Fibroblast of the conjunctiva (primary cell): ENCODE data around the gene DDAH2.

ENCODE experiments used
- DNase-seq: peaks from one replicate; pipeline ENCODE4 v3.0.0-alpha.2; 2010; ENCODE audit warnings: low read depth

DDAH2 gene

GRCh38 chr6:31761343-31761742 is 32.2 kb upstream of the DDAH2 start:
- no peak for DNase-seq

GRCh38 chr6:31760790-31761189 is 31.7 kb upstream of the DDAH2 start:
- no peak for DNase-seq

GRCh38 chr6:31758281-31758680 is 29.2 kb upstream of the DDAH2 start:
- DNase-seq, result no peak

- no peak for DNase-seq
These were observed 23.7 kb upstream of the DDAH2 start for GRCh38 chr6:31752739-31753319.

- no peak for DNase-seq
These were observed 21.4 kb upstream of the DDAH2 start for GRCh38 chr6:31750411-31751022.

GRCh38 chr6:31749301-31750036 is 20.4 kb upstream of the DDAH2 start:
- DNase-seq, result no peak

GRCh38 chr6:31744422-31744821 is 15.3 kb upstream of the DDAH2 start:
- DNase-seq, result no peak

GRCh38 chr6:31742894-31743293 is 13.8 kb upstream of the DDAH2 start:
- DNase-seq, result no peak

- DNase-seq, result no peak
These were observed 12.7 kb upstream of the DDAH2 start for GRCh38 chr6:31741815-31742214.

- DNase-seq, result no peak
These were observed 11.5 kb upstream of the DDAH2 start for GRCh38 chr6:31740397-31741223.

GRCh38 chr6:31739639-31740396 is 10.7 kb upstream of the DDAH2 start, which contains the start of gene MSH5:
Gene MSH5 (plus strand): TSS chr6:31740005. CDS start chr6:31740467, 462 bp downstream.
- peak; percentile 99 for DNase-seq

- DNase-seq, result peak; percentile 80
These were observed 9.2 kb upstream of the DDAH2 start for GRCh38 chr6:31737991-31738979.

GRCh38 chr6:31737315-31737990 is 8.4 kb upstream of the DDAH2 start:
- no peak for DNase-seq

- DNase-seq, result no peak
These were observed 7.7 kb upstream of the DDAH2 start for GRCh38 chr6:31736768-31737314.

GRCh38 chr6:31736021-31736767 is 7.1 kb upstream of the DDAH2 start, which contains the start of gene CLIC1:
Gene CLIC1 (minus strand): TSS chr6:31736530. CDS start chr6:31736300, 230 bp downstream.
- DNase-seq, result peak; percentile 72

GRCh38 chr6:31734821-31735406 is 5.8 kb upstream of the DDAH2 start:
- no peak for DNase-seq

- no peak for DNase-seq
These were observed 5.2 kb upstream of the DDAH2 start for GRCh38 chr6:31734247-31734820.

- no peak for DNase-seq
These were observed 4.6 kb upstream of the DDAH2 start for GRCh38 chr6:31733734-31734133.
